ENCODE data around the gene B3GALNT2. TPM values are rescaled to one million over a fixed set of nuclear protein-coding genes. Genes with fewer than 3 reads are reported as not detected.

B3GALNT2 gene
- total RNA-seq, 2 donors from 2014 or later = 19.9 to 23.0 TPM

Other genes starting within 250 kb of the B3GALNT2 start
- gene ARID4B, start 176.3 kb downstream of the B3GALNT2 start, total RNA-seq = 10 to 100 TPM; 17.6 to 19.3 TPM
- gene GGPS1, start 175.9 kb downstream of the B3GALNT2 start, total RNA-seq = 10 to 100 TPM; 25.1 to 28.4 TPM
- 10 to 100 TPM; 10.8 to 13.6 TPM for gene TBCE, start 137.0 kb downstream of the B3GALNT2 start, total RNA-seq
- under 1 TPM in 1 of 2 donors, not detected in 1; 0.05 TPM for gene GNG4, start 145.3 kb upstream of the B3GALNT2 start, total RNA-seq

Data from left cardiac atrium (tissue), 2 donors.